Left lung (tissue), 10 donors: ENCODE results near the gene VPS13D. TPM values are rescaled to one million over a fixed set of nuclear protein-coding genes. Genes with fewer than 3 reads are reported as not detected.
A peak's percentile ranks its signal among the peaks of the same experiment; 100 is the strongest.

Source experiments
- ATAC-seq: fragments of 200-7000 bp; cut with Tn5 transposase; one replicate; pipeline ENCODE4 v1.9.1; 2020; ENCODE audit warnings: moderate library complexity
- DNase-seq, 4 donors: peaks; one replicate each; pipeline ENCODE4 v3.0.0-alpha.2; 2013 to 2020
- H3K27ac ChIP-seq, 2 donors: fragments of 200-600 bp; sonication (generic) in 1 of 2; one replicate each; pipeline versions ENCODE4 v1.5.0 to v1.8.0; 2020 to 2021
- H3K27me3 ChIP-seq, 2 donors: fragments of 200-600 bp; sonication (generic) in 1 of 2; one replicate each; pipeline versions ENCODE4 v1.5.0 to v1.8.0; 2020 to 2021
- H3K36me3 ChIP-seq, 2 donors: fragments of 200-600 bp; sonication (generic) in 1 of 2; one replicate each; pipeline versions ENCODE4 v1.5.0 to v1.8.0; 2020 to 2021
- H3K4me1 ChIP-seq, 2 donors: fragments of 200-600 bp; one replicate each; pipeline ENCODE4 v1.8.0; 2021
- H3K4me3 ChIP-seq, 2 donors: fragments of 200-600 bp; sonication (generic) in 1 of 2; one replicate each; pipeline versions ENCODE4 v1.5.0 to v1.8.0; 2020 to 2021; ENCODE audit warnings: mild to moderate bottlenecking in 1 of 2
- H3K9me3 ChIP-seq, 2 donors: fragments of 200-600 bp; sonication (generic) in 1 of 2; one replicate each; pipeline versions ENCODE4 v1.5.0 to v1.8.0; 2020 to 2021
- intact Hi-C, 2 donors: fragments of 100-400 bp; cut with DNase I; formaldehyde crosslinking; loops; one replicate each; pipeline versions ENCODE4 v1.11.2 to v1.14.2; 2022
- polyA plus RNA-seq, 6 donors: library from polyadenylated mRNA; unstranded; fragments of 120-200 nt; gene quantifications; one replicate each; pipeline ENCODE4 v1.2.1, GENCODE V29; 2013; ENCODE audit not compliant: insufficient read length in 6 of 6
- total RNA-seq, 2 donors: library from RNA; stranded (reverse); fragmentation: NEBNext Ultra II Directional; extraction: Animal tissue kit (Norgen Biotek cat#: 25700); gene quantifications; one replicate each; pipeline ENCODE4 v1.2.1, GENCODE V29; 2021
- TF ChIP-seq, protein P1 (sequence below), 2 donors: fragments of 200-600 bp; sonication (generic) in 1 of 2; IDR thresholded peaks; one replicate each; pipeline versions ENCODE4 v1.5.0 to v1.8.0; 2021; ENCODE audit warnings: antibody characterized with exemption in 2 of 2
- donor health status: DM: no; HTN: yes; CAD: no.
- donor health status: DM: no; HTN: no; CAD: no.

The VPS13D gene
- total and polyA plus RNA-seq, 8 donors = 26.6 to 62.3 (median 30.2) TPM

DNA sequence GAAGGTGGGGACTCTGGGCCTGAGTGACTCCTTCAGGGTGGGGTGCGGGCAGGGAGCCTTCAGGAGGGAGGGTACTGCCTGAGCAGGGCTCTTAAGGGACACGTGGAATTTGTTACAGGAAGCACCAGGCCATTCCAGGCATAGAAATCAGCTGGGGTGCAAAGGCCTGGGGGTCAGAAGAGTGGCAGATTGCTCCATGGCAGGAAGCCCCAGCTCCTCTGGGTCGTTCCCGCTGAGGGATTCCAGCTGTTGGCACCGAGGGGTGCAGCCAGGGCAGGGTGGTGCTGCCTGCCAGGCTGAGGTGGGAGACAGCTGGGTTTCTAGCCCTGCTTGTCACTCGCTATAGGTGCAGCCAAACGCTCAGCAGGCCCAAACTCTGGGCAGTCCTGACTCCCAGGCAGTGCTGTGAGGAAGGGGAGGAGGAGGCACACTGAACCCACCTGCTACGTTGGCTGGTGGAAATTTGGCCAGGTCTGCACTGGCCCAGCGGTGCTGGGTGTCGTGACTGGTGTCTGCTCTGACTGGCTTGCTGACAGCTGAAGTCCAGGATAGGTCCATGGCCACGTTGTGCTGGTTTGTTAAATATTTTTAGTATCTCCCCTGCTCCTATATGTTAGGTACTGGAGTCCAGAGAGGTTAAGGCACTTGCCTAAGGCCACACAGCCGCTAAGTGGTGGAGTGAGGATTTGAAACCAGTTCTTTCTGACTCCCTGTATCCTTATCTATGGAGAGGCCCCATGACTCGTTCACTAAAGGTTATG is 43.7 kb upstream of the VPS13D start:
- ATAC-seq (no peak), DNase-seq (no peak)
- TF ChIP-seq, protein P1, sequence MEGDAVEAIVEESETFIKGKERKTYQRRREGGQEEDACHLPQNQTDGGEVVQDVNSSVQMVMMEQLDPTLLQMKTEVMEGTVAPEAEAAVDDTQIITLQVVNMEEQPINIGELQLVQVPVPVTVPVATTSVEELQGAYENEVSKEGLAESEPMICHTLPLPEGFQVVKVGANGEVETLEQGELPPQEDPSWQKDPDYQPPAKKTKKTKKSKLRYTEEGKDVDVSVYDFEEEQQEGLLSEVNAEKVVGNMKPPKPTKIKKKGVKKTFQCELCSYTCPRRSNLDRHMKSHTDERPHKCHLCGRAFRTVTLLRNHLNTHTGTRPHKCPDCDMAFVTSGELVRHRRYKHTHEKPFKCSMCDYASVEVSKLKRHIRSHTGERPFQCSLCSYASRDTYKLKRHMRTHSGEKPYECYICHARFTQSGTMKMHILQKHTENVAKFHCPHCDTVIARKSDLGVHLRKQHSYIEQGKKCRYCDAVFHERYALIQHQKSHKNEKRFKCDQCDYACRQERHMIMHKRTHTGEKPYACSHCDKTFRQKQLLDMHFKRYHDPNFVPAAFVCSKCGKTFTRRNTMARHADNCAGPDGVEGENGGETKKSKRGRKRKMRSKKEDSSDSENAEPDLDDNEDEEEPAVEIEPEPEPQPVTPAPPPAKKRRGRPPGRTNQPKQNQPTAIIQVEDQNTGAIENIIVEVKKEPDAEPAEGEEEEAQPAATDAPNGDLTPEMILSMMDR (IDR thresholded peaks at IDR 0.05) = no peak
- H3K36me3 ChIP-seq = peaks cover 0 to 35% of the 10 kb centered on the region in 2 donors
- H3K27me3 ChIP-seq = no peaks in the 10 kb centered on the region
- H3K4me1 ChIP-seq = peaks cover 34 to 84% of the 10 kb centered on the region in 2 donors
- H3K4me3 ChIP-seq = no peak overlapping the region
- H3K27ac ChIP-seq = peak overlapping the region; percentile 88 to 94
- H3K9me3 ChIP-seq = no peaks in the 10 kb centered on the region
- intact Hi-C loops = no loop called here

DNA sequence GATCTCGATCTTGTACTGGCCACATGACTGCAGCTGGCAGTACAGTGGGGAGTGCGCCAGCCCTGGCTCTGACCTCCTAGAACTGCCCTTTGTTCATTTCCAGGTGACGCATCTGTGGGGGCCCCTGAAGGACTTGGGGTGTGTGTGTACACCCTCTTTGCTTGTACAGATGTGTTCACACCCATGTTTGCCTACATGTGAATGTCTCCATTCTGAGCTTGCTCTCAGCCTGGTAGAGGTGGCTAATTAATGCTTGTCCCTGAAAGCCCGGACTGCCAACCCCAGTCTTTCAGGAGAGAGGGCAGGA is 43.2 kb upstream of the VPS13D start:
- Histone ChIP-seq H3K9me3 (no peaks in the 10 kb centered on the region), H3K4me1 (peaks cover 34 to 79% of the 10 kb centered on the region in 2 donors), H3K27ac (peak overlapping the region in 1 of 2 donors; percentile 94), H3K36me3 (peaks cover 0 to 35% of the 10 kb centered on the region in 2 donors), H3K27me3 (no peaks in the 10 kb centered on the region), H3K4me3 (no peak overlapping the region)
- DNase-seq (no peak), ATAC-seq (no peak)
- TF ChIP-seq, protein P1 (IDR thresholded peaks at IDR 0.05) = no peak
- intact Hi-C loops = no loop called here

GRCh38 chr1:12188115-12188514 is 41.7 kb upstream of the VPS13D start:
- Histone ChIP-seq H3K27ac (peak overlapping the region in 1 of 2 donors; percentile 41), H3K9me3 (no peaks in the 10 kb centered on the region), H3K27me3 (no peaks in the 10 kb centered on the region), H3K36me3 (peaks cover 0 to 44% of the 10 kb centered on the region in 2 donors), H3K4me3 (no peak overlapping the region), H3K4me1 (peaks cover 30 to 73% of the 10 kb centered on the region in 2 donors)
- TF ChIP-seq, protein P1 (IDR thresholded peaks at IDR 0.05) = no peak
- ATAC-seq (no peak), DNase-seq (no peak)
- intact Hi-C loops = no loop called here

- no peaks in the 10 kb centered on the region for H3K9me3 ChIP-seq
- H3K27me3 ChIP-seq = no peaks in the 10 kb centered on the region
- intact Hi-C loops = no loop called here
- TF ChIP-seq, protein P1 (IDR thresholded peaks at IDR 0.05) = no peak
- peak in 1 of 4 donors; percentile 68 for DNase-seq
- H3K27ac ChIP-seq = peak overlapping the region in 1 of 2 donors; percentile 41
- peaks cover 0 to 50% of the 10 kb centered on the region in 2 donors for H3K36me3 ChIP-seq
- ATAC-seq = no peak
- no peak overlapping the region for H3K4me3 ChIP-seq
- H3K4me1 ChIP-seq = peaks cover 29 to 73% of the 10 kb centered on the region in 2 donors
Observed at GRCh38 chr1:12188657-12189327, 41.0 kb upstream of the VPS13D start.

DNA sequence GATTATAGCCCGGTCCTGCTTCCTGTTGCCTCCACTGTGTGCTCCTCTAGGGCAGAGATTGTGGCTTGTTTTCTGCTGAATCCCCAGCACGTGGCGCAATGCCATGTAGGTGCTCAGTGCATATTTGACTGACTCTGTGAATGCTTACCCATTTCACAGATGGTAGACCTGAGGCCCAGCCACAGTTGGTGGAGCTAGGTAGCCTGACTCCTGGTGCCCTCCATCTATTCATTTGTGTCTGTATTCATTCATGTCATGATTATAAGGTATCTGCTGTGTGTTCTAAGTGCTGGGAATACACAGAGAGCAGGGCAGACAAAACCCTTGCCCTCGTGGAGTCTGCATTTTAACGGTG is 40.5 kb upstream of the VPS13D start:
- intact Hi-C loops = no loop called here
- Histone ChIP-seq H3K27me3 (no peaks in the 10 kb centered on the region), H3K27ac (peak overlapping the region in 1 of 2 donors; percentile 13), H3K4me3 (no peak overlapping the region), H3K9me3 (no peaks in the 10 kb centered on the region), H3K36me3 (peaks cover 0 to 55% of the 10 kb centered on the region in 2 donors), H3K4me1 (peaks cover 24 to 73% of the 10 kb centered on the region in 2 donors)
- TF ChIP-seq, protein P1 (IDR thresholded peaks at IDR 0.05) = no peak
- ATAC-seq (no peak), DNase-seq (peak in 1 of 4 donors; percentile 20)
